HG03354 (cell line): ENCODE measurements around the gene GSDME.
"Not testable (repeated sequence)": the region's sequence is repeated elsewhere in the genome, so short reads cannot be mapped to it uniquely, and the experiment has no call there.

Experiments used
- ATAC-seq: cut with Tn5 transposase; IDR thresholded peaks from one replicate; pipeline ENCODE4 v1.9.1; 2021; ENCODE audit warnings: mild to moderate bottlenecking; ENCODE audit not compliant: unreplicated experiment, poor library complexity, severe bottlenecking

The GSDME gene

DNA sequence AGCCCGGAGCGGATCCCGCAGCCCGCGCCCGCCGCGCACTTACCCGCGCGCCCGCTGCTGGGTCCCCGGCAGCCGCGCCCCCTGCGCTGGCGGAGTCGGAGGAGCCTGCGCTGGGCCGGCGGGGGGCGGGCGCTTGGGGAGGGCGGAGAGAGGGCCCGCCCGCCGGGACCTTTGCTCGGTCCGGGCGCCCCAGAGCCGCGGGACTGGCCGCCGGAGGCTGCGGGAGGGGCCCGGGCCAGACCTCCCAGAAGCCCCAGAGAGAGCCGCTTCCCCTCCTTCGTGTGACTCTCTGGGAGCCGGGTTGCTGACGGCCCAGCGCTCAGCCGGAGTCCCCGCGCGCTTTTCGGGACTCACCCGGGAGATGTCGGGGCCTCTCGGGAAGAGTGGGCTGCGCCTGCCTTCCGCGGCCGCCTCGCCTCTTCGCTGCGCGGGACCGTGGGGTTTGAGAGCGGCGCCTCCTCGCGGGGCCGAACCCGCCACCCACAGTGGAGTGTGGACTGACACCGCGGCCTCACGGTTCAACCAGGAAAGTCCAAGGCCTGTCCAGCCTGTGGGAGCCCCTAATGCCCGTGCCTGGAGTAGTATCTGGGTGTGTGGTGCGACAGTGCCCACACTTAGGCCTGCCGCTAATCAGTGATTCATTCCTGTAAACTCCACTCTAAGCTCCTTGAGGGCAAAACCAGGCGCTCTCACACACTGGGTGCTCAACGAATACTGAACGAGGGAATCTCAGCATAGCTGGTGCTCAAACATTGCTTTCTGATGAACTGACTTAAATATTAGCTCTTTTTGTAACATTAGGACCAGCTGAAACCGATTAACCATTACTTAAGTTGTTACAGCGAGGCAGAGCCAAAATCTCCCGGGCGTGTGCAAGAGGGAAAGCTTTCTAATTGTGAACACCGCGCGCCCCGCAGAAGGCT is at the start of gene GSDME:
Gene GSDME (minus strand): TSS at position 112 of the 923 bp plus-strand sequence. CDS start 7,690 bp downstream, outside the sequence.
- peak; percentile 61 for ATAC-seq

- ATAC-seq: no peak
Measured at GRCh38 chr7:24802300-24802699, 45.0 kb upstream of the GSDME start.

GRCh38 chr7:24801883-24802282 is 44.6 kb upstream of the GSDME start:
- ATAC-seq: no peak

- no peak for ATAC-seq
Measured at GRCh38 chr7:24800667-24801066, 43.4 kb upstream of the GSDME start.

DNA sequence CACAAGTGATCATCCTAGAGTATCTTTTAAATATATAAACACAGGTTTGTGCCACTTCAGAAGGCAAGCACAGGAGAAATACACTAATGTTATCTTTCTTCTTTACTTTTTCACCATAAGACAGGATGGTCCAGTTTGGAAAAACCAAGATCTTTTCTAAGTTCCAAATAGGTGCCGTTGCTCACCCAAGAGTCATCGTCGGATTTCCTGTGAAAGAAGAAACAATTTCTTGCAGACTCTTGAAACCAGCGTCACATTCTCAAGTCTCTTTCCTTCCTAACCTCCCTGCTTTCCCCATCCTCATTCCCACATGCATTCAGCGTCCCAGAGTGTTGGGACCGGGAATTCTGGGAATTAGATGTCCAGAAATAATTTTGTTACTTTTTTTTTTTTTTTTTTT is 42.8 kb upstream of the GSDME start:
- ATAC-seq: no peak

GRCh38 chr7:24799506-24799905 is 42.2 kb upstream of the GSDME start:
- ATAC-seq: no peak

DNA sequence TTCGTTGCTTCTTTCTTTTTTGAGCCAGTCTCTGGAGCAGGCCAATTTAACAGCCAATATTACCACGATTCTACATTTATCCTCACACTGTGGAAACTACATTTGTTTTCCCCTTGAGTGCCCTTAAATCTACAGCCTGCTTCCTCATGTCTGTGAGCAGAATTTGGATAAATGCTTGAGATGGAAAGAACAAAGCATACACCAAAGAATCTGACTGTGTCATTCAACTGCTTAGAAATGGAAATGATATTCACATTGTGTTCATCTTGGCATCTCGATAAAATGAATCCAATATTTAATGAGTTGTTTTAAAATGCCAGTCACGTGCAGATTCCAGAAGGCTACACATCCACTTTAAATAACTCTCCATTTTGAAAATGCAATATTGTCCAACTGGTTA is 41.0 kb upstream of the GSDME start:
- ATAC-seq: no peak

GRCh38 chr7:24797270-24797669 is 40.0 kb upstream of the GSDME start:
- ATAC-seq: no peak

GRCh38 chr7:24795407-24795767 is 38.1 kb upstream of the GSDME start:
- no peak for ATAC-seq

DNA sequence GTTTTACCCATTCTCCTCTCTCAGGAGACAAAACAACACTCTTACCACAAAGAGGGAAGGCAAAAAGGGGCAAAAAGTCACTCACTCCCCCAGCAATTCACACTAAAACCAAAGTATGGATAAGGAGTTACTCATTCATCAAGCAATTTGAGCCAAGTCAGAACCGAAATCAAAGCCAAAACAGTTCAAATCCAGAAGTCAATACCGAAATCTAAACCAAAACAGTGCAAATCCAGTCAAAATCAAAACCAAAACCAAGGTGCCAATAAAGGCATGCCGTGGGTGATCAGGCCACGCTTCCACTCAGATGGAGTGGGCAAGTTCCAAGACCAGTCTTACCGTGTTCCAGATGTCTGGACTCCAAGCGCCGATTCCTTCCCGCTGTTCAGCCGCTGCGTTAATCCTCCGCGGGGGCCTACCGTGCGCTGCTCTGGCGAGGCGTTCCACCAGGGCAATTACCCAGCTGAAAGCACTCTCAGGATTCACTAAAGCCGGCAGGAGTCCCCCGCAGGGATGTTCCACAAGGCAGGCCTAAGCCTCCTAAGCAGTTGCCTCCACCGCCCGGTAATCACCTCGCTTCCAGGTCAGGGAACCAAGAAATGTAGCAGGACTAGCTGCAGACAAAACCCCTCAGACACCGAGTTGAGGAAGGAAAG is 37.6 kb upstream of the GSDME start:
- ATAC-seq: not testable (repeated sequence)

- ATAC-seq: no peak
Measured at GRCh38 chr7:24793982-24794648, 36.9 kb upstream of the GSDME start.

DNA sequence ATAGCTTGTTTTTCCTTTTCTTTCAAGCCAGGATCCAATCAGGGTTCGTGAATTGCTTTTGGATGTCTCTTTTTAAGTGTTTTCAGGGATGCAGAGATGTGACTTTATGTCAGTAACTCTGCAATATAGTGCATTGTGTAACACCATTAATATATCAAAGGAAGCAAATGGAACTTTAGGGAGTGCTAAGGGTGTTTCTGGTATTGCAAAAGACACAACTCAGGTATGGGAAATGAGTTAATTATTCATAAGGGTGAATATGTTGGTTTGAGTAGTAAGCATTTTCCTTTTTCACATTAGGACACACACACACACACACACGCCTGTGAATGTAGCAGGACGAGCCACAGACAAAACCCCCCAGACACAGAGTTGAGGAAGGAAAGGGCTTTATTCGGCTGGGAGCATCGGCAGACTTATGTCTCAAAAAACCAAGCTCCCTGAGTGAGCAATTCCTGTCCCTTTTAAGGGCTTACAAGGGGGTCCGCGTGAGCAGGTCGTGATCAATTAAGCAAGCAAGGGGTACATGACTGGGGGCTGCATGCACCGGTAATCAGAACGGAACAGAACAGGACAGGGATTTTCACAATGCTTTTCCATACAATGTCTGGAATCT is 31.8 kb upstream of the GSDME start:
- ATAC-seq: no peak

DNA sequence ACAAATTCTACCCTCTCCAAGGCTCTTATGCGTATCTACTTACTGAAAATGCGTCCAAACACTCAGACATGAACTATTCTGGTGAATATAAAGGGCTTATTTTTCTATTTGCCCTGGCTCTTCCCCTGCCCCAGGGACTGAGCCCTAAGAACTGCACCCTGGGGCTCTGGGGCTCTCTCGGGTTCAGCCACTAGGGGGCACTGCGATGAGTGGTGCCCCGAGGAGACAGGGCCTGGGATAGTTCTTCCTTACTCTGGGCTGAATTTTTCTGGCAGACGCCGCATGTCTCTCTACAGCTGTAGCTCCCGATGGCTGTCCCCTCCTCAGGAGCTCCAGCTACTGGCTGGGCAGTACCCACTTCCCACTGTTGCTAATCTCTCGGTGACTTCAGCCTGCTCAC is 30.8 kb upstream of the GSDME start:
- no peak for ATAC-seq

DNA sequence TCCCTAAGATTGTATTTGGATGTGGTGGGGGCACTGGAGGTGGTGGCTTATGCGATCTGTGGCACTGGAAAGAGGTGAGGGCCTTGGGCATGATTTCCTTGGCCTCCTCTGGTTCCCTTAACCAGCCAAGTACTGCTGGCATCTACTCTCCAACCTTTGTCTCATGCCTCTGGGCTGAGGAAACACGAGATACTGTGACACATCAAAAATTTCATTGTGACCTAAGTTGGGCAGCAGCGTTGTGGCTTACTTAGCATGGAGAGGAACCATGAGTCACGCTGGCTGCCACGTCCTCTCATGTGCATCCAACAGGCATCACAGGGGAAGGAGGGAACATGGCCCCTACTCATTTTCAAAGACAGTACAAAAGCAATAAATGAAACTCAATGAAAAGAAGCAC is 29.7 kb upstream of the GSDME start:
- ATAC-seq: no peak

DNA sequence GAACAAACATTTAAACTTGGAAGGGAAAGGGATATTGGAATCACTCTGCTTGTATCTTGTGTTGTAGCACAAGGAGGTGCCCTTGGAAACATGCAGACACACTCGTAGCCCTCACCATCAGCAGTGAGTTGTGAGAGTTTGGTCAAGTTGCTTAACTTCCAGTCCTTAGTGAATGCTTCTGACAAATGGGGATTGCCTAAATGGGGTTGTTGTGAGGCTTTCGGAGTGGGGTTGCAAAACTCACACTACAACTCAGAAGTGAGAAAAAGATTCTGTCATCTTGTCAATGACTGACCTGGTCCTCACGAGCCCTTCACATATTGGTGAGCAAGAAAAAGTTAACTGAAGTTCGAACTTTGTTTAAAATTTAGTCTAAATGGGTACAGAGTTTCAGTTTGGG is 29.0 kb upstream of the GSDME start:
- no peak for ATAC-seq

DNA sequence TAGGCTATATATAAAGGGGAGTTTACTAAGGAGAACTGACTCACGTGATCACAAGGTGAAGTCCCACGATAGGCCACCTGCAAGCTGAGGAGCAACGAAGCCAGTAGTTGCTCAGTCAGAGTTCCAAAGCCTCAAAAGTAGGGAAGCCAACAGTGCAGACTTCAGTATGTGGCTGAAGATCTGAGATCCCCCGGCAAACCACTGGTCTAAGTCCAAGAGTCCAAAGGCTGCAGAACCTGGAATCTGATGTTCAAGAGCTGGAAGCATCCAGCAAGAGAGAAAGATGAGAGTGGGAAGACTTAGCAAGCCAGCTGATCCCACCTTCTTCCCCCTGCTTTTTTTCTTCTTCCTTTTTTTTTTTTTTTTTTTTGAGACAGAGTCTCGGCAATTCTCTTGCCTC is 27.0 kb upstream of the GSDME start:
- ATAC-seq: no peak

DNA sequence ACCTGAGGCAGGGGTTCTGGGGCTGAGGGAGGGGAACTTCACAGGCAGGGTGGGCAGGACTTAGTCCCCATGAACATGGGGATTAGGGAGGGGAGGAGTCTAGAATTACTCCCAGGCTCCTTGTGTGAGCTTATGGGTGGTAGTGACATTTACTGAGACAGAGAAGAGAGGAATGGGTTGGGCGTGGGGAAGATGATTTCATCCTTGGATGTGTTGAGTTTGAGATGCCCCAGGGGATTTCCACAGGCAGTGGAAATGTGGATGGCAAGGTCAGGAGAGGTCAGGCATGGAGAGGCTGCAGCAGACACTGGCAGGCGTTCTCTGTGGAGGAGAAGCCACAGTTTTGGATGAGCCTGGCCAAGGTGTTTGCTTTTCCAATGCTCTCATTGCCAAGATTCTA is 26.4 kb upstream of the GSDME start:
- ATAC-seq: no peak

DNA sequence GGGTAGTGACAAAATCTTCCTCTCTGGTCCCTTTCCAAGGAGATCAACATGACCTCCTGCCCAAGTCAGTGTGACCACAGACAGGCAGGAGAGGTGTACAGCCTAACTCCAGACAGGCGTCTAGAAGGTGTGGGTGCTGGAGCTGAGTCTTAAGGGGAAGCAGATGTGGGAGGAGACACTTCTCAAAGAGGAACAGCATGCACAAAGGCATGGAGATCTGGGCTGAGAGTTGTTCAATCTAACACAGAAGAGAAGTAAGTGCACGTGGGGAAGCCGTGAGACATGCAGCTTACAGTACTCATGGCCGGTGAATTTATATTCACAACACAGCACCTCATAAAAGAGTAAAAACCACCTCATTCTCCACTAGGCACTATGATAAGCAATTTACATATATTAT is 23.8 kb upstream of the GSDME start:
- no peak for ATAC-seq

DNA sequence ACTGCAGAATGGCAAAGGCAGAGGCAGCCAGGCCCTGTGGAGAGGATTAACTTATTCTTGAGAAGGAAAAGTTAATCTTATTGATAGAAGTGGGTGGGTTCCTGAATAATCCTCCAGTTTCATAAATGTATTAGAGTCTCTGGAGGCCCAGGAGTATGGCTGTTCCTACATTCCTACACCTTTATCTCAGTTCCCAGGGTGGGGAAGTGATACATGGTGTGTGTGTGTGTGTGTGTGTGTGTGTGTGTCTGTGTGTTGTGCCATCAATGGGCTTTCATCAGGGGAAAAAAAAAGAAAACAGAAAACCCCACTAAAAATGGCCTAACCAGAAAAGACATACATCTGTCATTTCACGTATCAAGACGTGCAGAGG is 22.0 kb upstream of the GSDME start:
- ATAC-seq: no peak

DNA sequence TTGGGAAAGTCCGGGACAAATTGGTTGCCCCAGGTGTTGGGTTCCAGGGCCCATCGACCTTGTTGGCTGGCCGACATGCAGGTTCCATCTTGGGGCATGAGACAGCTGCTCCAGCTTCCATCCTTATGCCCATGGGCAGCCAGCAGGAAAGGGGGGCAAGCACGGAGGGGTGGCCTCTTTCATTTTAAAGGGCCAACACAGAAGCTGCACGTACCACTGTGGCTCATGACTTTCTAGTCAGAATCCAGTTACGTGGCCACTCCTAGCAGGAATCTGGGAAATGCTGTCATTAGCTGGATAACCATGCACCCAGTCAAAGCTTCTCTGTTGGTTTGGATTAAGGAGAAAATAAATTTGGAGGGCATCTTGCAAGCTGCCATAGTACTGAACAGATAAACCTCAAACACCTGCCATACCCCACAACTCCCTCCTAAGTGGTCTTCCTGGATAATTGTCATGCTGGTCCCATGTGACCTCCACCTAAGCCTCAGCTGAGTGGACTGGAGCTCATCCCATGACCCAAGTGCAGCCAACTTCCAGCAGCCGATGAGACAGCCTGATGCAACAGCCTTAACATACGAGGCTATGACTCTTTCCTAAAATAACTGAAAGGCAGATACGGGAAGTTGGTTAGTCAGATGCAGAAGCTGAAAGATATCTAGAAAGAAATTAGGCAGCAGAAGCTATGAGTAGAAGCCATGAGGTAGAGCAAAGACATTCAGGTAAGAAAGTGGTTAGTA is 21.4 kb upstream of the GSDME start:
- peak; percentile 50 for ATAC-seq
